ENCODE results near the gene BSN. TPM values are rescaled to one million over a fixed set of nuclear protein-coding genes. Genes with fewer than 3 reads are reported as not detected.
"Not testable (repeated sequence)": the region's sequence is repeated elsewhere in the genome, so short reads cannot be mapped to it uniquely, and the experiment has no call there.

The BSN gene
- total RNA-seq, 4 donors from 2014 or later: 0.37 to 0.81 (median 0.73) TPM

- Histone ChIP-seq H3K27me3 (no peaks in the 10 kb centered on the region), H3K36me3 (peaks cover 0 to 58% of the 10 kb centered on the region in 2 donors), H3K9me3 (no peaks in the 10 kb centered on the region), H3K4me1 (peaks cover 0 to 25% (median 10%) of the 10 kb centered on the region in 3 donors), H3K27ac (no peak overlapping the region), H3K4me3 (no peak overlapping the region)
- ATAC-seq: no peak
- WGBS, 2 donors (ENCODE audit: low coverage in 1 of 2): 80% methylated on average over 1 of the region's 11 CpGs; no CpG with 5 or more reads in 1 of the 2 donors
- no peak for TF ChIP-seq EP300 (IDR thresholded peaks at IDR 0.05)
- no peak for TF ChIP-seq POLR2AphosphoS5 (IDR thresholded peaks at IDR 0.05)
- no peak for TF ChIP-seq CTCF (IDR thresholded peaks at IDR 0.05)
- no peak for TF ChIP-seq POLR2A (IDR thresholded peaks at IDR 0.05)
Observed at GRCh38 chr3:49675912-49676311, 121.6 kb downstream of the BSN start.

- H3K27me3 ChIP-seq: peaks cover under 1% of the 10 kb centered on the region
- no peaks in the 10 kb centered on the region for H3K9me3 ChIP-seq
- no peak overlapping the region for H3K27ac ChIP-seq
- no peak overlapping the region for H3K4me3 ChIP-seq
- TF ChIP-seq CTCF (IDR thresholded peaks at IDR 0.05) (no peak), EP300 (IDR thresholded peaks at IDR 0.05) (no peak), POLR2A (IDR thresholded peaks at IDR 0.05) (no peak), POLR2AphosphoS5 (IDR thresholded peaks at IDR 0.05) (no peak)
- H3K4me1 ChIP-seq: peaks cover 0 to 3% (median 0%) of the 10 kb centered on the region in 3 donors
- no CpG with 5 or more reads among the region's 7 CpGs for WGBS, 2 donors (ENCODE audit: low coverage in 1 of 2)
- no peak for ATAC-seq
- peaks cover 0 to 98% of the 10 kb centered on the region in 2 donors for H3K36me3 ChIP-seq
Observed at GRCh38 chr3:49680493-49681231, 126.4 kb downstream of the BSN start.

- H3K4me1 ChIP-seq: peaks cover 0 to 5% (median 0%) of the 10 kb centered on the region in 3 donors
- no peak for ATAC-seq
- H3K27me3 ChIP-seq: peaks cover 6% of the 10 kb centered on the region
- no peak overlapping the region for H3K4me3 ChIP-seq
- H3K36me3 ChIP-seq: peaks cover 0 to 93% of the 10 kb centered on the region in 2 donors
- H3K27ac ChIP-seq: no peak overlapping the region
- no CpG with 5 or more reads among the region's 2 CpGs for WGBS, 2 donors (ENCODE audit: low coverage in 1 of 2)
- TF ChIP-seq POLR2A (IDR thresholded peaks at IDR 0.05) (no peak), POLR2AphosphoS5 (IDR thresholded peaks at IDR 0.05) (no peak), EP300 (IDR thresholded peaks at IDR 0.05) (no peak), CTCF (IDR thresholded peaks at IDR 0.05) (no peak)
- H3K9me3 ChIP-seq: no peaks in the 10 kb centered on the region
Observed at GRCh38 chr3:49681232-49681522, 126.9 kb downstream of the BSN start.

GRCh38 chr3:49681543-49681942, 127.3 kb downstream of the BSN start:
- peaks cover 0 to 9% (median 0%) of the 10 kb centered on the region in 3 donors for H3K4me1 ChIP-seq
- WGBS, 2 donors (ENCODE audit: low coverage in 1 of 2): 94% methylated on average over 3 of the region's 4 CpGs; no CpG with 5 or more reads in 1 of the 2 donors
- H3K4me3 ChIP-seq: no peak overlapping the region
- H3K36me3 ChIP-seq: peaks cover 0 to 89% of the 10 kb centered on the region in 2 donors
- ATAC-seq: no peak
- peaks cover 9% of the 10 kb centered on the region for H3K27me3 ChIP-seq
- no peaks in the 10 kb centered on the region for H3K9me3 ChIP-seq
- H3K27ac ChIP-seq: no peak overlapping the region
- TF ChIP-seq POLR2A (IDR thresholded peaks at IDR 0.05): no peak
- no peak for TF ChIP-seq CTCF (IDR thresholded peaks at IDR 0.05)
- TF ChIP-seq EP300 (IDR thresholded peaks at IDR 0.05): no peak
- TF ChIP-seq POLR2AphosphoS5 (IDR thresholded peaks at IDR 0.05): no peak

GRCh38 chr3:49683162-49683561, 128.9 kb downstream of the BSN start:
- no peak for TF ChIP-seq POLR2A (IDR thresholded peaks at IDR 0.05)
- no peak for TF ChIP-seq POLR2AphosphoS5 (IDR thresholded peaks at IDR 0.05)
- no peak for TF ChIP-seq EP300 (IDR thresholded peaks at IDR 0.05)
- no peak for TF ChIP-seq CTCF (IDR thresholded peaks at IDR 0.05)
- peaks cover 25% of the 10 kb centered on the region for H3K27me3 ChIP-seq
- no peak overlapping the region for H3K4me3 ChIP-seq
- no peak for ATAC-seq
- H3K36me3 ChIP-seq: peaks cover 0 to 73% of the 10 kb centered on the region in 2 donors
- 70 to 100% methylated on average over 2 to 3 of the region's 6 CpGs for WGBS, 2 donors (ENCODE audit: low coverage in 1 of 2)
- H3K9me3 ChIP-seq: no peaks in the 10 kb centered on the region
- H3K4me1 ChIP-seq: peaks cover 0 to 16% (median 4%) of the 10 kb centered on the region in 3 donors
- no peak overlapping the region for H3K27ac ChIP-seq

- not testable (repeated sequence) for H3K4me3 ChIP-seq, H3K27ac ChIP-seq, ATAC-seq, H3K9me3 ChIP-seq
- WGBS, 2 donors (ENCODE audit: low coverage in 1 of 2): no CpG with 5 or more reads among the region's 2 CpGs
- Histone ChIP-seq H3K36me3 (peaks cover 0 to 60% of the 10 kb centered on the region in 2 donors), H3K27me3 (peaks cover 25% of the 10 kb centered on the region), H3K4me1 (peaks cover 0 to 25% (median 11%) of the 10 kb centered on the region in 3 donors)
Observed at GRCh38 chr3:49684453-49684852, 130.2 kb downstream of the BSN start.

GRCh38 chr3:49685103-49685502, 130.8 kb downstream of the BSN start:
- not testable (repeated sequence) for H3K9me3 ChIP-seq, ATAC-seq, H3K4me3 ChIP-seq, H3K27ac ChIP-seq
- no CpG with 5 or more reads among the region's 10 CpGs for WGBS, 2 donors (ENCODE audit: low coverage in 1 of 2)
- peaks cover 0 to 54% of the 10 kb centered on the region in 2 donors for H3K36me3 ChIP-seq
- peaks cover 0 to 29% (median 13%) of the 10 kb centered on the region in 3 donors for H3K4me1 ChIP-seq
- H3K27me3 ChIP-seq: peaks cover 25% of the 10 kb centered on the region

Measured in gastroesophageal sphincter (tissue), 4 donors.